IMR-90 (cell line): ENCODE measurements around the gene ETV6. TPM values are rescaled to one million over a fixed set of nuclear protein-coding genes. Genes with fewer than 3 reads are reported as not detected.
"Not testable (repeated sequence)": the region's sequence is repeated elsewhere in the genome, so short reads cannot be mapped to it uniquely, and the experiment has no call there.

Experiments used
- ATAC-seq: fragments of 200-7000 bp; cut with Tn5 transposase; 2 replicates; pipeline ENCODE4 v1.9.1; 2020; ENCODE audit warnings: low read depth, mild to moderate bottlenecking, moderate library complexity
- BruUV-seq: library from RNA; stranded (reverse); fragments of 400-500 nt; replicated peaks from 2 replicates; lab custom pipeline; 2021; lab: Mats Ljungman, UMichigan
- CTCF ChIA-PET: fragments of 300-600 bp; formaldehyde crosslinking; extraction: SDS; loops from one replicate; lab custom pipeline; 2021; ENCODE audit warnings: antibody characterized with exemption; lab: Yijun Ruan, JAX
- POLR2A ChIA-PET: fragments of 300-600 bp; sonication (Branson Sonifier 250); formaldehyde crosslinking; loops from one replicate; lab custom pipeline; 2022; ENCODE audit warnings: antibody characterized with exemption; ENCODE audit not compliant: unreplicated experiment; lab: Charles Lee
- DNase-seq: peaks from one replicate; pipeline ENCODE4 v3.0.0; 2013
- H2AFZ ChIP-seq: replicated peaks from 2 replicates; pipeline ENCODE3; 2013; ENCODE audit warnings: low read length, mild to moderate bottlenecking; ENCODE audit not compliant: poor library complexity
- H2AK5ac ChIP-seq: 2 replicates; pipeline ENCODE4 v1.6.1; 2013; ENCODE audit warnings: low read depth, low read length, inconsistent platforms
- H2AK9ac ChIP-seq: replicated peaks from 2 replicates; pipeline ENCODE3; 2013; ENCODE audit warnings: mild to moderate bottlenecking, low read depth, low read length, moderate library complexity; ENCODE audit not compliant: poor library complexity
- H2BK120ac ChIP-seq: 2 replicates; pipeline ENCODE4 v1.6.1; 2013; ENCODE audit warnings: low read depth, low read length, inconsistent platforms
- H2BK15ac ChIP-seq: 3 replicates; pipeline ENCODE4 v1.6.1; 2013; ENCODE audit warnings: low read depth, low read length, inconsistent platforms
- H2BK20ac ChIP-seq: 2 replicates; pipeline ENCODE4 v1.6.1; 2013; ENCODE audit warnings: low read depth, mild to moderate bottlenecking, inconsistent platforms, low read length, moderate library complexity
- H2BK5ac ChIP-seq: 2 replicates; pipeline ENCODE4 v1.6.1; 2013; ENCODE audit warnings: mild to moderate bottlenecking, low read depth, low read length, inconsistent platforms; ENCODE audit not compliant: poor library complexity, severe bottlenecking
- H3K14ac ChIP-seq: replicated peaks from 2 replicates; pipeline ENCODE4 v1.6.1; 2013; ENCODE audit warnings: low read depth, low read length, inconsistent platforms
- H3K18ac ChIP-seq: 2 replicates; pipeline ENCODE4 v1.6.1; 2013; ENCODE audit warnings: low read depth, low read length, control low read depth
- H3K23ac ChIP-seq: 2 replicates; pipeline ENCODE4 v1.6.1; 2013; ENCODE audit warnings: low read depth, low read length, inconsistent platforms
- H3K27ac ChIP-seq: 2 replicates; pipeline ENCODE4 v1.5.1; 2013; ENCODE audit warnings: mild to moderate bottlenecking, control low read depth, low read length; ENCODE audit not compliant: insufficient read depth
- H3K27me3 ChIP-seq: 2 replicates; pipeline ENCODE4 v1.6.1; 2013; ENCODE audit warnings: low read length; ENCODE audit not compliant: control insufficient read depth, insufficient read depth
- H3K36me3 ChIP-seq: 2 replicates; pipeline ENCODE4 v1.6.1; 2013; ENCODE audit warnings: low read length, mixed read lengths; ENCODE audit not compliant: control insufficient read depth, insufficient read depth
- H3K4ac ChIP-seq: 2 replicates; pipeline ENCODE4 v1.6.1; 2013; ENCODE audit warnings: low read depth, low read length, inconsistent platforms
- H3K4me1 ChIP-seq: 2 replicates; pipeline ENCODE4 v1.6.1; 2013; ENCODE audit warnings: low read length, mixed read lengths; ENCODE audit not compliant: control insufficient read depth, insufficient read depth
- H3K4me2 ChIP-seq: 2 replicates; pipeline ENCODE4 v1.6.1; 2013; ENCODE audit warnings: low read depth, mild to moderate bottlenecking, control low read depth, low read length, moderate library complexity
- H3K4me3 ChIP-seq: 2 replicates; pipeline ENCODE4 v1.5.1; 2013; ENCODE audit warnings: low read depth, mild to moderate bottlenecking, control low read depth, low read length, moderate library complexity; ENCODE audit not compliant: insufficient read depth
- H3K56ac ChIP-seq: 2 replicates; pipeline ENCODE4 v1.6.1; 2013; ENCODE audit warnings: low read length, inconsistent platforms; ENCODE audit not compliant: insufficient read depth; ENCODE audit errors: extremely low read depth
- H3K79me1 ChIP-seq, 2 experiments: 2 replicates each; pipeline ENCODE4 v1.6.1; 2013; ENCODE audit warnings: low read length in 2 of 2, inconsistent platforms in 1 of 2, low read depth in 1 of 2
- H3K9ac ChIP-seq: 2 replicates; pipeline ENCODE4 v1.6.1; 2013; ENCODE audit warnings: low read depth, low read length, control low read depth
- H3K9me1 ChIP-seq: 2 replicates; pipeline ENCODE4 v1.6.1; 2013; ENCODE audit warnings: low read length, inconsistent platforms; ENCODE audit not compliant: insufficient read depth
- H3K9me3 ChIP-seq: 2 replicates; pipeline ENCODE4 v1.6.1; 2013; ENCODE audit warnings: low read length; ENCODE audit not compliant: control insufficient read depth, insufficient read depth
- H4K20me1 ChIP-seq: 2 replicates; pipeline ENCODE4 v1.6.1; 2013; ENCODE audit warnings: low read length, inconsistent platforms; ENCODE audit not compliant: insufficient read depth
- H4K5ac ChIP-seq: 2 replicates; pipeline ENCODE4 v1.6.1; 2013; ENCODE audit warnings: mild to moderate bottlenecking, low read depth, low read length, control low read depth
- H4K8ac ChIP-seq, 2 experiments: 2 replicates each; pipeline ENCODE4 v1.6.1; 2013; ENCODE audit warnings: low read depth in 2 of 2, low read length in 2 of 2, control low read depth in 1 of 2, inconsistent platforms in 1 of 2
- H4K91ac ChIP-seq: 2 replicates; pipeline ENCODE4 v1.6.1; 2013; ENCODE audit warnings: low read depth, low read length, inconsistent platforms; ENCODE audit not compliant: insufficient read depth
- BHLHE40 ChIP-seq: fragments of 150-350 bp; IDR thresholded peaks from 2 replicates; pipeline ENCODE4 v1.6.1; 2016; ENCODE audit warnings: mild to moderate bottlenecking, low read depth, low read length
- CHD1 ChIP-seq: IDR thresholded peaks from 2 replicates; pipeline ENCODE4 v1.6.1; 2012; ENCODE audit warnings: low read depth, low read length, improper control_type of control experiment
- ELK1 ChIP-seq: fragments of 150-350 bp; IDR thresholded peaks from 2 replicates; pipeline ENCODE4 v1.6.1; 2016; ENCODE audit warnings: low read depth, mild to moderate bottlenecking, low read length, moderate library complexity, borderline replicate concordance
- MAFK ChIP-seq: IDR thresholded peaks from 2 replicates; pipeline ENCODE4 v1.6.1; 2012; ENCODE audit warnings: low read depth, low read length, improper control_type of control experiment
- MAZ ChIP-seq: IDR thresholded peaks from 2 replicates; pipeline ENCODE4 v1.6.1; 2012; ENCODE audit warnings: low read depth, mild to moderate bottlenecking, low read length, improper control_type of control experiment, moderate library complexity, borderline replicate concordance
- NFE2L2 ChIP-seq: fragments of 150-350 bp; IDR thresholded peaks from 2 replicates; pipeline ENCODE4 v1.6.1; 2016; ENCODE audit warnings: low read depth, mild to moderate bottlenecking, low read length
- POLR2A ChIP-seq: IDR thresholded peaks from 2 replicates; pipeline ENCODE4 v1.6.1; 2012; ENCODE audit warnings: mild to moderate bottlenecking, low read depth, low read length
- RFX5 ChIP-seq: IDR thresholded peaks from 2 replicates; pipeline ENCODE4 v1.8.0; 2012; ENCODE audit warnings: low read depth, mild to moderate bottlenecking, low read length, moderate library complexity
- WGBS, 2 experiments: methylation state at CpG; one replicate each; pipeline versions ENCODE4 v1.1.5 to v1.1.7; 2013; ENCODE audit warnings: missing lambda C conversion rate in 2 of 2; ENCODE audit not compliant: insufficient read length in 1 of 2; ENCODE audit errors: extremely low coverage in 2 of 2; 5-methylcytosine and 5-hydroxymethylcytosine counted together
- dilution Hi-C: fragments of 300-500 bp; cut with HindIII; formaldehyde crosslinking; loops from one replicate; pipeline ENCODE4 v1.14.3; 2018; ENCODE audit warnings: low sequenced_read_pairs; ENCODE audit not compliant: unreplicated experiment
- in situ Hi-C: fragments of 300-500 bp; cut with MboI; formaldehyde crosslinking; loops from 3 replicates; pipeline ENCODE4 v1.14.3; 2019; ENCODE audit warnings: low sequenced_read_pairs, inconsistent platforms, mixed read lengths
- intact Hi-C: fragments of 100-400 bp; cut with micrococcal nuclease; formaldehyde crosslinking; loops from 2 replicates; pipeline ENCODE4 v1.10.0; 2022
- polyA plus RNA-seq, 3 experiments: library from polyadenylated mRNA; depleted of rRNA; stranded (reverse); fragments of >200 nt; gene quantifications; 2 replicates each; pipeline ENCODE4 v1.2.3, GENCODE V29; 2012; ENCODE audit warnings: low replicate concordance in 1 of 3
- total RNA-seq: library from RNA; depleted of rRNA; stranded (reverse); fragments of >200 nt; gene quantifications from 2 replicates; pipeline ENCODE4 v1.2.3, GENCODE V29; 2012

The ETV6 gene
- total and polyA plus RNA-seq, 2 of the 4 experiments (the other 2 are of a cell fraction): 8.4 to 9.9 TPM

- no peak overlapping the region for H3K4me2 ChIP-seq
- no peak overlapping the region for H2BK15ac ChIP-seq
- no peak overlapping the region for H4K5ac ChIP-seq
- H3K27me3 ChIP-seq: no peaks in the 10 kb centered on the region
- H2AK5ac ChIP-seq: no peak overlapping the region
- ChIA-PET POLR2A (no interaction called here), CTCF (no interaction called here)
- no peak overlapping the region for H2BK5ac ChIP-seq
- H3K23ac ChIP-seq: no peak overlapping the region
- in situ Hi-C loops: no loop called here
- dilution Hi-C loops: no loop called here
- H4K20me1 ChIP-seq: no peaks in the 10 kb centered on the region
- H3K36me3 ChIP-seq: no peaks in the 10 kb centered on the region
- no peaks in the 10 kb centered on the region for H3K9me1 ChIP-seq
- H2BK20ac ChIP-seq: no peak overlapping the region
- no peak for ATAC-seq
- H2AFZ ChIP-seq: no peak overlapping the region
- TF ChIP-seq MAFK (no peak), NFE2L2 (no peak), POLR2A (no peak), BHLHE40 (no peak), ELK1 (no peak), CHD1 (no peak), RFX5 (no peak), MAZ (no peak)
- H3K4me1 ChIP-seq: no peaks in the 10 kb centered on the region
- no peak overlapping the region for H4K8ac ChIP-seq
- H2BK120ac ChIP-seq: no peak overlapping the region
- H3K79me1 ChIP-seq: no peaks in the 10 kb centered on the region
- no CpG with 5 or more reads among the region's 1 CpG for WGBS, 2 experiments
- no peak overlapping the region for H3K18ac ChIP-seq
- no peak overlapping the region for H3K4ac ChIP-seq
- no peak overlapping the region for H3K56ac ChIP-seq
- H3K9ac ChIP-seq: no peak overlapping the region
- H2AK9ac ChIP-seq: no peak overlapping the region
- BruUV-seq: no TSS peak
- peaks cover 4% of the 10 kb centered on the region for H3K9me3 ChIP-seq
- H3K14ac ChIP-seq: no peak overlapping the region
- no peak for DNase-seq
- H3K27ac ChIP-seq: no peak overlapping the region
- no peak overlapping the region for H3K4me3 ChIP-seq
- no peak overlapping the region for H4K91ac ChIP-seq
- intact Hi-C loops: loop anchor here (5.0 kb wide), 1 partner anchor 34 kb away; no protein-coding TSS in a partner anchor
Observed at GRCh38 chr12:11631288-11631687, 18.2 kb upstream of the ETV6 start.

- H3K27me3 ChIP-seq, in situ Hi-C loops, POLR2A ChIA-PET, H3K9me1 ChIP-seq, H2AK5ac ChIP-seq, H3K18ac ChIP-seq, DNase-seq, BruUV-seq, H2AK9ac ChIP-seq, ATAC-seq, H3K56ac ChIP-seq, H2BK120ac ChIP-seq, H2BK5ac ChIP-seq, H4K20me1 ChIP-seq, H4K91ac ChIP-seq, H2AFZ ChIP-seq, dilution Hi-C loops, H3K79me1 ChIP-seq, H3K4me1 ChIP-seq, H3K9ac ChIP-seq, H2BK20ac ChIP-seq, H3K4me2 ChIP-seq, H4K8ac ChIP-seq, H3K4me3 ChIP-seq, H3K23ac ChIP-seq, H3K4ac ChIP-seq, H3K36me3 ChIP-seq, H3K14ac ChIP-seq, H3K27ac ChIP-seq, H2BK15ac ChIP-seq, H4K5ac ChIP-seq, H3K9me3 ChIP-seq: not testable (repeated sequence)
- CTCF ChIA-PET: interaction anchor here (1.0 kb wide), 1 partner anchor 9 kb away, joined by 3 read pairs; no protein-coding TSS in a partner anchor
- no CpG with 5 or more reads among the region's 9 CpGs for WGBS, 2 experiments
- intact Hi-C loops: loop anchor here (5.0 kb wide), 1 partner anchor 35 kb away; no protein-coding TSS in a partner anchor
Observed at GRCh38 chr12:11631881-11632280, 17.6 kb upstream of the ETV6 start.
